Raji (cell line): ENCODE measurements around the gene FKBP10.

Source experiments
- POLR2A ChIP-seq: IDR thresholded peaks from 2 replicates; pipeline ENCODE4 v1.6.1; 2011; ENCODE audit warnings: low read depth, low read length, control low read depth; ENCODE audit not compliant: insufficient read depth

The FKBP10 gene

GRCh38 chr17:41796121-41796895 lies 16.5 kb upstream of the FKBP10 start:
- no peak for TF ChIP-seq POLR2A

- no peak for TF ChIP-seq POLR2A
Observed at GRCh38 chr17:41797377-41797776, 15.4 kb upstream of the FKBP10 start.

GRCh38 chr17:41799366-41799765 lies 13.4 kb upstream of the FKBP10 start:
- TF ChIP-seq POLR2A, result no peak

- no peak for TF ChIP-seq POLR2A
Observed at GRCh38 chr17:41800601-41801373, 12.0 kb upstream of the FKBP10 start.

- TF ChIP-seq POLR2A, result no peak
Observed at GRCh38 chr17:41801374-41802271, 11.2 kb upstream of the FKBP10 start.

- peak; percentile 29; the same call in 1 of the 2 replicates for TF ChIP-seq POLR2A
Observed at GRCh38 chr17:41803049-41804020, 9.5 kb upstream of the FKBP10 start.

GRCh38 chr17:41806685-41807445 lies 5.9 kb upstream of the FKBP10 start:
- TF ChIP-seq POLR2A, result no peak

GRCh38 chr17:41810659-41811548 lies 1.9 kb upstream of the FKBP10 start:
- TF ChIP-seq POLR2A, result no peak

GRCh38 chr17:41811549-41812380 lies 1.0 kb upstream of the FKBP10 start, which contains the start of gene P3H4:
Gene P3H4, minus strand, starts transcription at chr17:41811949. Its CDS starts 34 bp downstream, at chr17:41811915.
- TF ChIP-seq POLR2A, result no peak

GRCh38 chr17:41813152-41813680 lies 412 bp downstream of the FKBP10 start:
- TF ChIP-seq POLR2A, result no peak

GRCh38 chr17:41813699-41814124 lies 908 bp downstream of the FKBP10 start:
- no peak for TF ChIP-seq POLR2A
